HG03039 (cell line): Measurements from ENCODE around the gene RRAS.

Experiments used
- ATAC-seq: cut with Tn5 transposase; IDR thresholded peaks from one replicate; pipeline ENCODE4 v1.9.1; 2021; ENCODE audit warnings: mild to moderate bottlenecking, moderate library complexity; ENCODE audit not compliant: unreplicated experiment

Gene RRAS

DNA sequence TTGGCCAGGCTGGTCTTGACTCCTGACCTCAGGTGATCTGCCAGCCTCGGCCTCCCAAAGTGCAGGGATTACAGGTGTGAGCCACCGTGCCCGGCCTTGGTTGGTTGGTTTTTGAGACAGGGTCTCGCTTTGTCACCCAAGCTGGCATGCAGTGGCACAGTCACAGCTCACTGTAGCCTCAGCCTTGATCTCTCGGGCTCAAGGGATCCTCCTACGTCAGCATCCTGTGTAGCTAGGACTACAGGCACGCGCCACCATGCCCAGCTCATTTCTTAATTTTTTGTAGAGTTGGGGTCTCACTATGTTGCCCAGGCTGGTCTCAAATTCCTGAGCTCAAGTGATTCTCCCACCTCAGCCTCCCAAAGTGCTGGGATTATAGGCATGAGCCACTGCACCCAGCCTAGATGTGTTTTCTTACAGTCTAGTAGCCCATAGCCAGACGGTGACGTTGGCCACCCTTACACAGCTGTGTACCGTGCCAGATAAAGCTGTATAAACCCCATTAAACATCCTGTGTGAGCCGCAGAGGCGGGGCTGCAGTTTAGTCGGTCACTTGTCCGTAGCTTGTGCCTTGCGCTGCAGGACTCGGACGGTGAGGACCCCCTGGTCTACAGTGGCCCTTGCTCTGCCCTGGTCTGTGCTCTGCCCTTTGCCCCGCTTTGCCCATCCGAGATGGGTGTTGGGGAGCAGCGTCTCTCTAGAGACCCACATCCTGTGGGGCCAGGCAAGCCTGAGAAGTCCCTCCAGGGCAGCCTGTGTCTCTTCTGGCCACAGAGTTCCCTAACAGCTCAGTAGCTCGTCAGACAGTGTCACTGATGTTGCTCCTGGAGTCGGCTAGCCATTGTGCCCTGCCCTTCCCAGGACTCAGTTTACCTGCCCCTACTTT lies 15.9 kb upstream of the RRAS start:
- no peak for ATAC-seq

GRCh38 chr19:49654581-49654980 lies 14.6 kb upstream of the RRAS start:
- ATAC-seq: no peak

GRCh38 chr19:49653466-49653806 lies 13.5 kb upstream of the RRAS start:
- ATAC-seq: no peak

- no peak for ATAC-seq
Observed at GRCh38 chr19:49652551-49653465, 12.9 kb upstream of the RRAS start.

DNA sequence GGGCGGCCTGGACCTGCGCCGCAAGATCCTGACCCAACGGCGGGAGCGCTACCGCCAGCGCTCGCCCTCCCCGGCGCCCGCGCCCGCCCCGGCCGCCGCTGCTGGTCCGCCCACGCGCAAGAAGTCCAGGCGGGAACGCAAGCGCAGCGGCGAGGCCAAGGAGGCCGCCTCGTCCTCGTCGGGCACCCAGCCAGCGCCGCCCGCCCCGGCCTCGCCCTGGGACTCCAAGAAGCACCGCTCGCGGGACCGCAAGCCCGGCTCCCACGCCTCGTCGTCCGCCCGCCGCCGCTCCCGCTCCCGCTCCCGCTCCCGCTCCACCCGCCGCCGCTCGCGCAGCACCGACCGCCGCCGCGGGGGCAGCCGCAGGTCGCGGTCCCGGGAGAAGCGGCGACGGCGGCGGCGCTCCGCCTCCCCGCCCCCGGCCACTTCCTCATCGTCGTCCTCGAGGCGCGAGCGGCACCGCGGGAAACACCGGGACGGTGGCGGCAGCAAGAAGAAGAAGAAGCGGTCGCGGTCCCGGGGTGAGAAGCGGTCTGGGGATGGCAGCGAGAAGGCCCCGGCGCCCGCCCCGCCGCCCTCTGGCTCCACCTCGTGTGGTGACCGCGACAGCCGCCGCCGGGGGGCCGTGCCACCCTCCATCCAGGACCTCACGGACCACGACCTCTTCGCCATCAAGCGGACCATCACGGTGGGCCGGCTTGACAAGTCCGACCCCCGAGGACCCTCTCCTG lies 12.0 kb upstream of the RRAS start:
- ATAC-seq: no peak

GRCh38 chr19:49651029-49651819 lies 11.3 kb upstream of the RRAS start:
- ATAC-seq: no peak

DNA sequence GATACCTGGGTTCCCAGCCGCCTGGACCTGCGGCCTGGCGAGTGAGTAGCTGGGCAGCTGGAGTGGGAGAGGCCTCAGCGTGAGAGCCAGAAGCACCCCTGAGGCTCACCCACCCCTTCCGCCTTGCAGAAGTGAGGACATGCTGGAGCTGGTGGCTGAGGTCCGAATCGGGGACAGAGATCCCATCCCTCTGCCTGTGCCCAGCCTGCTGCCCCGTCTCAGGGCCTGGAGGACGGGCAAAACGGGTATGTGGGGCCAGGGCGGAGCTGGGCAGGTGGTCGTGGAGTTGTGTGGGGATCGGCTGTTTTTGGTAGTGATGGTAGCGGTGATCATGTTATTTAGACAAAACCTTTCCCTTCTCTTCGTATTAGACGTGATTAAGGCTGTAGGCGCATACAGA lies 6.6 kb upstream of the RRAS start:
- ATAC-seq: no peak

DNA sequence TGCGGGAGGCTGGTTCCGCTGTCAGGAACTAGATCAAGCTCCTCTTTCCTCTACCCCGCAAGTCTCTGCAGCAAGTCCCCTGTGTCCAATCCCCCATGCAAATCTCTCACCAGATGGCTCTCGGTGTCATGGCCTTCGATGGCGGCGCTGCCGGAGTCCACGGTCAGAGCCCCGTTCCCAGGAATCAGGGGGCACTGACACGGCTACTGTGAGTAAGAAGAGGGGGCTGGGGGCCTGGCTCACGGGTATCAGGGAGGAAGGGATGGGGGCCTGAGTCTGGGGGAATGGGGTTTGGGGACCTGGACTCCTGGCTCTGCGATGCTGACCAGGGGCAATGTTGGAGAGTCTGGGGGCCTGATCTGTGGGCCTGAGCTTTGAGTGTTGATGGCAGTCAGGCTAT lies 6.1 kb upstream of the RRAS start:
- ATAC-seq: no peak

GRCh38 chr19:49645592-49645991 lies 5.6 kb upstream of the RRAS start:
- no peak for ATAC-seq

GRCh38 chr19:49643466-49643865 lies 3.5 kb upstream of the RRAS start:
- ATAC-seq: no peak

GRCh38 chr19:49642492-49643035 lies 2.6 kb upstream of the RRAS start:
- ATAC-seq: no peak

GRCh38 chr19:49641688-49642491 lies 1.9 kb upstream of the RRAS start, which contains the start of gene SCAF1:
Gene SCAF1, plus strand, starts transcription at chr19:49642209. Its CDS starts 2,818 bp downstream, at chr19:49645027.
- peak; percentile 49 for ATAC-seq

GRCh38 chr19:49639401-49640112 lies 386 bp downstream of the RRAS start:
- no peak for ATAC-seq

GRCh38 chr19:49637821-49638738 lies 1.9 kb downstream of the RRAS start:
- ATAC-seq: no peak

DNA sequence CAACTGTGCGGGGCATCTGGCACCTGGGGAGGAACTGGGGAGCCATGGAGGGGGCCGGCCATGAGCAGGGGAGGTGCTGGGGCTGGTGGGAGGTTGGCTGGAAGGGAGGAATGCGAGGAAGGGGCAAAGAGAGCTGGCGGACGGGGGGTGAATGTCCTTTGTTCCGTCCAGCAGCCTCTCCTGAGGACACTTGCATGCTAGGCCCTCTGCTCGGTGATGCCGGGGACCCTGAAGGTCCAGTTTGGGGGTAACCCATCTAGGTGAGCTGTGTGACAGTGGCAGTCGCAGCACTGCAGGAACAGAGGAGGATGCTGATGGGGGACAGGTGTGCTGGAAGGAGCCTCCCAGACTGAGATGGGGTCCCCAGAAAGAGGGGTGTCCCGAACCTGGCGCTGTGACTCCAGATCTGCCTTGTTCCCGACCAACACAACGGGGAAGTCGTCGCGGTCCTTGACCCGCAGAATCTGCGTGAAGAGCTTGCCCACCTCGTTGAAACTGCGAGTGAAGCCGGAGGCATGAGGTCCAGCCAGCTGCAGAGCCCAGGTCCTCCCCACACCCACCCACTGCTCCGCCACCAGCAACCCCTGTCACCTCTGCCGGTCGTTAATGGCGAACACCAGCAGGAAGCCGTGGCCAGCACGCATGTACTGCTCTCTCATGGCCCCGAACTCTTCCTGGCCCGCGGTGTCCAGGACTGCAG lies 3.6 kb downstream of the RRAS start:
- ATAC-seq: no peak

DNA sequence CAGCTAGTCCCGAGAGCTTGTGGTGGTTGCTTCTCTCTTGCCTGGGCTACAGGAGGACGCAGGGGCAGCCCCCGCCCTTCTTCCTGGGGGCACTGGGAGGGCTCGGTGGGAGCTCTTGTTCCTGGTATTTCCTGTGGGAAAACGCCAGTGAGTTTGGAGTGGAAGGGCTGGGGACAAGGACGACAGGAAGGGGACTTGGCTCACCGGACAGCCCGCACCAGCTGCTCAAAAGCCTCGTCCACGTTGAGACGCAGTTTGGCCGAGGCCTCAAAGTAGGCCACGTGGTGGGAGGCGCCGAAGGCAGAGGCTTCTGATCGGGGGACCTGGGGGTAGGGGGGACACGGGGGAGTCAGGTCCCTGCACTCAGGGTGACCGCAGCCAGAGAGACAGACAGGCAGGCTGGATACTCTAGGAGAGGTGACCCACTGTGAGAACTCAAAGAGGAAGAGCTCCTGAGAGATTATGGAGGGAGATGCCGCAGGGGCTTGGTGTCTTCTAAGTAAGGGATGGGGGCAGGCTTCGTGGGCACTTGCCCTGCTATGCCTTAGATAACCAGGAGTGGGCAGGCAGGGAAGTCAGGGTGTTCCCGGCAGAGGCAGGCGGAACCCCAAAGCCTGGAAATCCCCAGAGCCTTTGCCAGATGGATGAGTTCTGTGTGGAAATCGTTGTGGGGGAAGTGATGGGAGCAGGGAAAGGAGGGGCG lies 4.3 kb downstream of the RRAS start:
- no peak for ATAC-seq
